SK-N-SH treated with all-trans-retinoic acid at 6 μM for 48 hours (cell line): ENCODE results near the gene PHKA2.

Source experiments
- ARNTL ChIP-seq: fragments of 450-650 bp; formaldehyde crosslinking; IDR thresholded peaks from 2 replicates; pipeline ENCODE4 v1.5.0; 2020; ENCODE audit warnings: low read depth, mild to moderate bottlenecking, moderate library complexity, borderline replicate concordance
- OSR1 ChIP-seq: fragments of 250-450 bp; sonication (Bioruptor Pico); IDR thresholded peaks from 2 replicates; pipeline ENCODE4 v1.8.0; 2022; ENCODE audit warnings: moderate library complexity, mild to moderate bottlenecking, inconsistent platforms
- TF ChIP-seq, protein P1 (sequence below): fragments of 250-450 bp; sonication (Bioruptor Pico); IDR thresholded peaks from 2 replicates; pipeline ENCODE4 v1.8.0; 2021; ENCODE audit warnings: low read depth, mild to moderate bottlenecking, moderate library complexity, borderline replicate concordance

DNA sequence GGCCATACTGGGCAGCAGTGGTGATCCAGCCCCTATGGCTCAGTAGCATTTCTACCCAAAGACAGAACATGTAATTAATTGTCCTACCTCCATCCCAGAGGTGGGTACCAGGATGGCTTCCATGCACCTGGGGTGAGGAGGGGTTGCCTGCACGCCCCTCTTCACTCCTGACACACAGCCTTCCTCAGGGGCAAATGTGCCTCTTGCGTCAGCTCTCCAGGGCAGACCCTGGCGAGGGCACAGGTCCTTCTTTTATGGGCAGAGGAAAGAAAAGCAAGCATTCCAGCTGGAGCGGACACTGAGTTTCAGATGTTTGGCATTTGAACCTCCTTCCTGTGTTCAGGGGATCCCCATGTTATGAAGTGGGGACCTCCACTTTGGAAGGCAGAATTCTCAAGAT, 95.6 kb downstream of the PHKA2 start:
- TF ChIP-seq OSR1 (CRISPR knock-in tag) (no peak), ARNTL (no peak)
- TF ChIP-seq, protein P1, sequence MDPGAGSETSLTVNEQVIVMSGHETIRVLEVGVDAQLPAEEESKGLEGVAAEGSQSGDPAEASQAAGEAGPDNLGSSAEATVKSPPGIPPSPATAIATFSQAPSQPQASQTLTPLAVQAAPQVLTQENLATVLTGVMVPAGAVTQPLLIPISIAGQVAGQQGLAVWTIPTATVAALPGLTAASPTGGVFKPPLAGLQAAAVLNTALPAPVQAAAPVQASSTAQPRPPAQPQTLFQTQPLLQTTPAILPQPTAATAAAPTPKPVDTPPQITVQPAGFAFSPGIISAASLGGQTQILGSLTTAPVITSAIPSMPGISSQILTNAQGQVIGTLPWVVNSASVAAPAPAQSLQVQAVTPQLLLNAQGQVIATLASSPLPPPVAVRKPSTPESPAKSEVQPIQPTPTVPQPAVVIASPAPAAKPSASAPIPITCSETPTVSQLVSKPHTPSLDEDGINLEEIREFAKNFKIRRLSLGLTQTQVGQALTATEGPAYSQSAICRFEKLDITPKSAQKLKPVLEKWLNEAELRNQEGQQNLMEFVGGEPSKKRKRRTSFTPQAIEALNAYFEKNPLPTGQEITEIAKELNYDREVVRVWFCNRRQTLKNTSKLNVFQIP (CRISPR knock-in tag), result no peak
